Hematopoietic multipotent progenitor cell treated with erythropoietin and hydrocortisone succinate and interleukin-3 and kit ligand, for 8 days (in vitro differentiated cells): Measurements from ENCODE around the gene TSN.
A peak's percentile ranks its signal among the peaks of the same experiment; 100 is the strongest.

Experiments used
- DNase-seq: peaks from one replicate; pipeline ENCODE4 v3.0.0-alpha.2; 2015

TSN gene

DNA sequence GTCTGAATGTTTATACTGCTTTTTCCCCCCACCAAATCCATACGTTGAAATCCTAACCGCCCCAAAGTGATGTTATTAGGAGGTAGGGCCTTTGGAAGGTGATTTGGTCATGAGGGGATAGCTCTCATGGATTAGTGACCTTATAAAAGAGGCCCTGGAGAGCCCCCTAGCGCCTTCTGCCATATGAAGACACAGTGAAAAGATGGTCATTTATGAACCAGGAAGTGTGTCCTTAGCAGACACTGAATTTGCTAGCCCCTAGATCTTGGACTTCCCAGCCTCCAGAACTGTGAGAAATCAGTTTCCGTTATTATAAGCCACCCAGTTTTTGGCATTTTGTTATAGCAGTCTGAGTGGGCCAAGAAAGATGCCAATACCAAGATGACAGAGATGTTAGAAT lies 7.2 kb upstream of the TSN start:
- DNase-seq = peak; percentile 60

DNA sequence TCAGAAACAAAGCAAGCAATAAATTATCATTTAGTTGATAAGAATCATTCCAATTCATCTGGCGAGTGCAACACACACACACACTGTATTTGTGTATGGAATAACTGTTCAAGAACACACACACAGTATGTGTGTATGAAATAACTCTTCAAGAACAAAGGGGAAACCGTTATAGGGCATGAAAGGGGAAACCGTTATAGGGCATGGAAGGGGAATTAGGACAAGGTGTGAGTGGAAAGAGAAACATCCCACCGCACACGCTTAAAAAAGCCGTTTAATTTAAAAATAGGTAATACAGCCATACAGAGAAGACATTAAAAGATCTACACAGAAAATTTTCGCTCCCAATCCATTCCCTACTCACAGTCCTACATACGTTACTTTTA lies 607 bp upstream of the TSN start:
- DNase-seq = peak; percentile 36

DNA sequence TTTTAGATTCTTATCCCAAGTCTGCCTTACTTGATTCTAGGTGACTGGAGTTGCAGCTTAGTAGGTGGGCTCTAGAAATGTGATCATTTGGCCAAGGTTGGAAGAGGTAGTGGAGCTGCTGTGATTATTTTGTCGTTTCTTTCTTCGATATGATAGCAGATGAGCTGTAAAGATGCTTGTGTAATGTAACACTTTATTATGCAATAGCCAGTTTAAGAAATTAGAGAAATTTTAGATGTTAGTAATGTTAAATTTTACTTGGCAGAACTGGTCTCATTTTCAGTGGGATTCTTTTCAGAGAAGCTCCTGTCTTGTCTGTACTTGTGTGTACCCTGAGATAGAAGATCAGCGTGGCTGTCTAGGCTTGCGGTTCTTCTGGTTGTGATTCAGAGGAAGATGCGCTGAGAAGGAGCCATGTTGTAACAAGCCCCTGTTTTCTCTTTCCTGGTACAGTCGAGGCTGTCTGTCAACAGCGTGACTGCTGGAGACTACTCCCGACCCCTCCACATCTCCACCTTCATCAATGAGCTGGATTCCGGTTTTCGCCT lies 9.3 kb downstream of the TSN start:
- no peak for DNase-seq

DNA sequence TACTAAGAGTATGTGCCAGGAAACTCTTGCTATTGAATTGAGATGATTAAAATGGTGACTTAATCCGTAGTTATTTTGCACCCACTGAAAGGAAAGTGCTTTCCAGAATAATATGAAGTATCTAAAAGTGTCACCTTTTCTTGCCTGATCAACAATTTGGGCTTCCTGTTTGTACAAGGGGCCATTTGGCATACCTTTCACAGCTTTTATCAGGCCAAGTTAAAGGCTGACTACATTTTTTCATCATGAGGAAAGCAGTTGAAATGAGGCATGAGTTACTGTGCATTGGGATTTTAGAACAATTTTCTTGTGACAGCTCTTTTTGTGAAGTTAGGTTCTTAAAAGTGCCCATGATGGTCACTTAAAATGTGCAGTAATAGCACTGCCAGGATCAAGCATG lies 11.2 kb downstream of the TSN start:
- no peak for DNase-seq

DNA sequence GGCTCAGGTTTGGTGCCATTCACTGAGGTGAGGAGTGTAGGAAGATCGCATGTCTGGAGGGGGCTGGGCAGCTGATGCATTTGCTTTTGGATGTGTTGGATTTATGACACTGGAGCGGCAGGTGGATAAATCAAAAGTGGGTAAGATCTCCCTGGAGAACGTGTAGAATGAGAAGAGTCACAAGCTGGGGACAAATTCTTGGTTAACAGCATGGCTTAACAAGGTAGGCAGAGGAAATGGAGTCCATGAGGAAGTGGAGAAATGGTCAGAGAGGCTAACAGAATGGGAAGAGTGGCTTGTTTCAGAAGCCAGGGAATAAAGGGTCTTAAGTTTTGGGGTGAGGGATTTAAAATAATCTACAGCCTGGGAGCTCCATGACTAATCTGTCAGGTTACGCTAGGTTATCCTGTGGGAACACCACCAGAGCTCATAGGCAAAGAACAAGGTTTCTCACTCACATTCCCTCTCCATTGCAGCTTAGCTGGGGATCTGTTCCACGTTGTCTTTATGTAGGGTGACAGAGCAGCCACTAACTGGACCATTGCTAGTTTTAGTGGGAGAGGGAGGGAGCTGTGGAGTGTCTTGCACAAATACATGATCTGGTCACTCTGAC lies 12.8 kb downstream of the TSN start:
- no peak for DNase-seq

DNA sequence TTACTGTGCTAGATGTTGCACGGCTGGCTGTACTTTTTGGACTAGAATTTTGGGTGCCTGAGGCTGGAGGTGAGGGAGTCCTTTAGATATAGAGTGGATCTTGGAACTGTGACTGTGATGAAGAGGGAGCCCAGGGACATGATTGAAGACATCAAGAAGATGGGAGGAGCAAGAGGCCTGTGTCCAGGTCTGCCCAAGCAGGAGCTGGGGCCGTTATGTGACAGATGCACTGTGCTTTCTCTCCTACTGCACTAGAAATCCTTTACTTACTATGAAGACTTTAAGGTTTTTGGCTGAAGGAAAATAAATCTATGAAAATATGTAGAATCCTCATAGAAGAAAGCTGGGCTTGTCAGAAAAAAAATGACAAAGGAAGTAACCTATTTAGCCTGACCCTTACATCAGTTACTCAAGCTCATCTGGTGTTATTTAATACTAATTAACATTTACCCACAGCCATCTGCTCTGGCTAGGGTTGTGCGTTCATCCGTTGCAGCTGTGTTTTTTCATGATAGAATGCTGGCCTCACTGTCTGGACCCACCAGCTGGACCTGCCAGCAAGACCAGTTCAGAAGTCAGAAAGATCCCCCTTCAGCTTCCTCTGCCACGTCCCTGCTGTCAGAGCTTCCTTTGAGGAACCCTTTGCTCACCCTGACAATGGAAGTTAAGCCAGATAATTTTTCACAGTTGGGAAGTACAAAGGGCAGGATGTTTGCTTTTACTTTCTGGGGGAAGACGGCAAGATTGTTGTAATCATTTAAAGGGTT lies 16.7 kb downstream of the TSN start:
- no peak for DNase-seq

DNA sequence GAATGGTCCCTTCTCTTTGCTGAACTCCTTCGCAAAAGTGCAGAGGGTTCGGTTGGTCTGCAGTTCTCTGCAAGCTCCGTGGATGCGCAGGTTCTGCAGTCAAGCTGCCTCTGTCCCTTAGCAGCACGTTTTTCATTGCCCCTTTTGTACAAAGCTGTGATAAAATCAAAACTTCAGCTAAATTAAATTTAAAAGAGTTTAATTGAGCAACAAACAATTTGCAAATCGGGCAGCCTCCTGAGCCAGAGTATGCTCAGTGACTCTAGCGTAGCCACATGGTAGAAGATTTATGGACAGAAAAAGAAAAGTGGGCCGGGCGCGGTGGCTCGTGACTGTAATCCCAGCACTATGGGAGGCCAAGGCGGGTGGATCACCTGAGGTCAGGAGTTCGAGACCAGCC lies 18.8 kb downstream of the TSN start:
- no peak for DNase-seq

DNA sequence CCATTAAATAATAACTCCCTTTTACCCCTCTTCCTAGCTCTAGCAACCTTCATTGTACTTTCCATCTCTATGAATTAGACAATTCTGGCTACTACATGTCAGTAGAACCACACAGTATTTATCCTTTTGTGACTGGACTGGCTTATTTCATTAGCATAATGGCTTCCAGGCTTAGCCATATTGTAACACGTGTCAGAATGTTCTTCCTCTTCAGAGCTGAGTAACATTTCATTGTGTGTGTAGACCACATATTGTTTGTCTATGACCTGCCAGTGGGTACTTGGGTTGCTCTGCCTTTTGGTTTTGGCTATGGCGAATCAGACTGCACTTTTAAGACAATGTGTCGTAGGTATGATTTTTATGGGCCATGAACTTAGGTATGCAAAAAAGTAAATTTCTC lies 20.9 kb downstream of the TSN start:
- no peak for DNase-seq

DNA sequence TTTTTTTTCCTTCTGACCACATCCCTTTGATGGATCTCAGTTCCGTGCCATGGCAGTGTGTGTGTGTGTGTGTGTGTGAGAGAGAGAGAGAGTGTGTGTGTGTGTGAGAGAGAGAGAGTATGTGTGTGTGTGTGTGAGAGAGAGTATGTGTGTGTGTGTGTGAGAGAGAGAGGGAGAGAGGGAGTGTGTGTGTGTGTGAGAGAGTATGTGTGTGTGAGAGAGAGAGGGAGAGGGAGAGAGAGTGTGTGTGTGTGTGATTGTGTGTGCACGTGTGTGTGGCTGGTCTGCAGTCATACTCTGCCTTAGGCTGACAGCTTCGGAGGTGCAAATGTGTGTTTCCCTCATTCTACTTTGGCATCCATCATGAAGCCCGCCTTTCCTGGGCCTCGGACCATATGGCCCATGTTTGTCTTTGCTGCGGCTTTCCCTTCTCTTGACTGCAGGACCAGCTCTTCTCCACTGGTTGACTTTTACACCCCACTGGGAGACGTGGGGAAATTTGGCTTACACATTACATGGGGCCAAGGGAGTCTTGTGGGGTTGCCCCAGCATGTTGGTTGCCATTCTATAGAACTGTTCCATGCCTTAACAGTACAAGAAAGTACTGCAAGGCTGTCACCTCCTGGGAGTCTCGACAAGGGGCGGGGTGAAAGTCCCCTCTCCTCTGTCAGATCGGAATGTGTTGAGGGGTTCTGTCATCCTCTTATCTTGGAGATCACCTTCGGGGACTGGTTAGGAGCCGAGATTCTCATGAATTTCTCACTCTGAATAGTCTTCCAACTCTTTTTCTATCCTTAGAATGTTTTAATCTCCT lies 21.6 kb downstream of the TSN start:
- DNase-seq = no peak

DNA sequence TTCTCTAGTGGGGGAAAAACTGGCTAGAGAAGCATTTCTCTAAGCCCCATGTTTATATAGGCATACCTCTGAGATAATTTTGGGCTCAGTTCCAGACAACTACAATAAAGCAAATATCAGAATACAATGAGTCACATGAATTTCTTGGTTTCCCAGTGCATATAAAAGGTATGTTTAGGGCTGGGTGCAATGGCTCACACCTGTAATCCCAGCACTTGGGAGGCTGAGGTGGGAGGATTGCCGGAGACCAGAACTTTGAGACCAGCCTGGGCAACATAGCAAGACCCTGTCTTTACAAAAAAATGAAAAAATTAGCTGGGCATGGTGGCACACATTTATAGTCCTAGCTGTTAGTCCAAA lies 22.2 kb downstream of the TSN start:
- DNase-seq = no peak

DNA sequence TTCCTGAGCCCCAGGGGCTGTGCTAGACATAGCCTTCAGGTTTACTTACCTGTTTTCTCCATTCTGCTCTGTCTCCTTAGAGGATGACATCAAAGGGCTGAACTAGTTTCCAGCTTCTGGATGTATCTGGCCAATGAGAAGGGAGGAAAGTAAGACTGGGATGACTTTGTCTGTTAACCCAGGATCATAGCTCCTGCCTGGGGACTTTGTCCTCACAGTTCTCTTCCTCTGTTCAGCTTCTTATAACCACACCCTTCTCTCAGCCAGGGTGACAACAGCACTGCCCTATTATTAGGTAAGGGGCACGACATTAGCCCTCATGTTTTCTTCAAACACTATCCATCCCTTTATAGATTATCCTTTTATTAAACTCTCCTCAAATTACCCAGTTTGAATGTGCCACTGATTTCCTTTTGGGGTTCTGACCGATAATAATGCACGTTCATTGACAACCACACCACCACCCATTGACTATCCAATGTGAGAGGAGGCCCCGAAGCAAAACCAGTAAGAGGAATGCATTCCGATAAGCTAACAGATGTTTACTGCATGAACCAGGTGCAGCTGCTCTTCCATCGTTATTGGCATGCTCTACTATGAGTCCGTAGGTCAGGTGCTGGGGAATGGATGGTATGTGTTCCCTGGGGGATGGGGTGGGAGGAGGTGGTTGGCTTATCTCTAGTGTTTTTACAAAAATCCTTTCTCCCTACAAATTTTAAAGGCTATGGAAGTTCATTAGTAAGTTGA lies 23.5 kb downstream of the TSN start:
- DNase-seq = no peak

DNA sequence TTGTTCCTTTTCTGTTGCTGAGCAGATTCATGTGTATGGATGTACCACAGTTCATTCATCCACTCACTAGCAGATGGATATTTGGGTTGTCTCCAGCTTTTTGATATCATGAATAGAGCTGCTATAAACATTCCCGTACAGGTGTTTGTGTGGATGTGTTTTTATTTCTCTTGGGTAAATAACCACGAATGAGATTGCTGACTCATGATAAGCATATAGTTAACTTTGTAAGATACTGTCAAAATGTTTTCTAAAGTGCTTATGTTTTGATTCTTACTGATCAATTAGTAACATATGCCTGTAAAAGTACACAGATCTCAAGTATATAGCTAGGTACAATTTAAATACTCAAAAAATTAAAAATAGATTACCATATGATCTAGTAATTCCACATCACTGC lies 27.7 kb downstream of the TSN start:
- DNase-seq = no peak

DNA sequence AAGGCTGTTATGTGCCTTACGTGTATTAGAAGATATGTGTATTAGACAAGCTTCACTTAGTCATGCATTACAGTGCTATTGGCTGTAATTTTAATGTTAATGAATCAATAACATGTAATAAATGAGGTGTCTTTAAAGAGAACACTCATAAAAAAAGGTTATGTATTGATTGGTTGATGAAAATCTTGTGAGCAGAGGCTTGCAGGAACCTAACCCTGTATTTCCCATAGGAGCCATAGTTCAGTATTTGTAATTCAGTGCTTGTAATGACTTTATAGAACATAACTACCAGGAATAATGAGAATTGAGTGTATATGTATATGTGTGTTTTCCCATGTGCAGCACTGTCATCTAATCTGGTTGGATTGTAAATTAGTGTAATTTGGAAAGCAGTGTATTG lies 33.2 kb downstream of the TSN start:
- no peak for DNase-seq

DNA sequence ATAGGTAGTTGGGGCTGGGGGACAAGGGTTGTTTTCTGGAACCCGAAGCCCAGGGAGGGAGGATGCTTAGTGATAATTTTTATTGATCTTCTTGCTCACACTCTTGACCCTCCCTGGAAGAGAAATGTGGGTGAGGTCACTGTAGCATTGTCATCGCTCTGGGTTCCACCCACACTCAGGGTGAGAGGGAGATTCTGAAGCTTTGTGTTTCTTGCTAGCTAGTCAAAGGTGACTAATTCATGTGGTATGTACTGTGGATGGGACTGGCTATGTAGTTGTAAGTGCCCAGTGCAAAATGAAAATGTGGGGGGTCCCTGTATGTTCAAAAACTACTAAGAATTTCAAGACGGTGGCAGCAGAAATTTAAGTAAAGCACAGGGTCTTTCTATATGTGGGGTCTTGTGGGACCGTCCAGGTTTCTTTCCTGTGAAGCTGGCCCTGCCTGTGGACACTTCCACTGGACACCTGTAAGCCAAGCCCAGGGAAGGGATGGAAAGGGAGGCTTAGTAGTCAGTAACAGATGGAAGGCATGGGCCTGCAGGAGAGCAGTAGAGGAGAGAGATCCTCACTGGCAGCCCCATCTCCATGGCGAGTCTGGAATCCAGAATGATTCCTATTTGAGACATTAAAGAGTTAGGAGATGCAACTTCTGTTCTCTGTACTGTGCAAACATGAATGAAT lies 35.0 kb downstream of the TSN start:
- no peak for DNase-seq

DNA sequence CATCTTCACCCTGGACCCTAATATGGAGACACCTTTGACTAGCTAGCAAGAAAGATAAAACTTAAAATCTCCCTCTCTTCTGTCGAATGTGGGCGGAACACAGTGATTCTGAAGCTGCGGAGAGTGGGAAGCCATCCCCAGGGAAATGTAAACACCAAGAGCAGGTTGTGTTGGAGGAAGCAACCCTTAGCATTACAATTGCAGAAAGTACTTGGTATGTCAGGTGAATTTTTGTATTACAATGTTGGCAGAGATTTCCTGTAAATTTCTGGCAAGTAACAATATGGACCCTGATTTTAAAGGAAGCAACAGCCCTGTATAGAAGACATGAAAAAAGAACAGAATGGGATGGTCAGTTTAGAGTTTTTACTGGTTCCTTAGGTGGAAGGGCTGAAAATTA lies 35.8 kb downstream of the TSN start:
- no peak for DNase-seq

DNA sequence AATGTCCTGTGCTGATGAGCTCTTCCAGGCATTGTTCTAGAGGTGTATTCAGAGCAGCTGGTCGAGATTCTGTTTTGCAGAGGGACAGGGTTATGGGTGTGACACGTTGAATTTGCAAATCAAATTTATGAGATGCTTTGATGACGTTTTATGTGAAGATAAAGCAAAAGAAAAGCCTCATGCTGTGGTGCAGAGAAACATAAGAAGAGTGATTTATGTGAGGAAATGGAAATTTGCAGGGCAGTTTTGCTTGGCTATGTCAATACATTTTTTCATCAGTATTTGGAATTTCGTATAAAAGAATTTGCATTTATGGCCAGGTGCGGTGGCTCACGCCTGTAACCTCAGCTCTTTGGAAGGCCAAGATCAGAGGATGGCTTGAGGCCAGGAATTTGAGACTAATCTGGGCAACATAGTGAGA lies 36.4 kb downstream of the TSN start:
- DNase-seq = no peak

DNA sequence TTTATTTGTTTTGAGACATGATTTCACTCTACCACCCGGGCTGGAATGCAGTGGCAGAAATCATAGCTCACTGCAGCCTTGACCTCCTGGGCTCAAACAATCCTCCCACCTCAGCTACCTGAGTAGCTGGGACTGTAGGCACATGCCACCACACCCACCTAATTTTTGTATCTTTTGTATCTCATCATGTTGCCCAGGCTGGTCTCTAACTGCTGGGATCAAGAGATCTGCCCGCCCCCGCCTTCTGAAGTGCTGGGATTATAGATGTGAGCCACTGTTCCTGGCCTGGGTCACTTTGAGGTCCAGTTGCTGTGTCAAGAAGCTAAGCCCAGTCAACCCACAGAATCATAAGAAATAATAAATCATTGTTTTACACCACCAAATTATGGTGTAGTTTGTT lies 38.4 kb downstream of the TSN start:
- DNase-seq = no peak

DNA sequence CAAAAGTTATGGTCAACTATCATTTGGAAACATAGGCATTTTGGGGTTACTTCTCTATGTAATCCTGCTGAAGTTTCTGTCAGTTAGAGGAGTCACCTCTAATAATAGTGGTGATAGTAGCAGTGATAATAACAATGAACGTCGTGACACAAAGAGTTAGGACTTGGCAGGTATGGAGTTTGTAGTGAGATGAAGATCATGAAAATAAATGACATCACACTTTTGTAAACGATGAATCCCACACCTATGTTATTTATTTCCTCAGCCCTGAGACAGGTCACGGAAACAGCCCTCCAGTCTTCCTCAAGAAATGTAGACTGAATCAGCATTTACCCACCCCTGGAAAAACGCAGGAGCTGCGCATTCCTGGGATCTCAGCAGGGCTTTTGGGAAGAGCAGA lies 38.8 kb downstream of the TSN start:
- no peak for DNase-seq

DNA sequence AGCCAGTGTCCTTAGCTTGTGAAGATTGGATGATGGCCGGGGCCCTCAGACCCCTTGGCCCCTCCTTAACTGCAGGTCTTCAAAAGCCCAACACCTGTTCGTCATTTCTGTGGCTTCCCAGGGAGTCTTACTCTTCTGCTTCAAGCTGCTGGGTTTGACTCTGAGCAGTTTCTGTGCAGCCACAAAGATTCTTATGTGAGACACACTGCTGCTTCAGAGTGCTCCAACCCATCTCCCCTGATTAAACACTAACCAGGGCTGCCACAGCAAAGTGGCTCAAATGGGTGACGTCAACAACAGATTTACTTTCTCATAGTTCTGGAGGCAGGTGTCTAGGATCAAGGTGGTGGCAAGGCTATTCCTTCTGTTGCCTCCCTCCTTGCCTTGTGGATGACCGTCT lies 40.8 kb downstream of the TSN start:
- DNase-seq = no peak

DNA sequence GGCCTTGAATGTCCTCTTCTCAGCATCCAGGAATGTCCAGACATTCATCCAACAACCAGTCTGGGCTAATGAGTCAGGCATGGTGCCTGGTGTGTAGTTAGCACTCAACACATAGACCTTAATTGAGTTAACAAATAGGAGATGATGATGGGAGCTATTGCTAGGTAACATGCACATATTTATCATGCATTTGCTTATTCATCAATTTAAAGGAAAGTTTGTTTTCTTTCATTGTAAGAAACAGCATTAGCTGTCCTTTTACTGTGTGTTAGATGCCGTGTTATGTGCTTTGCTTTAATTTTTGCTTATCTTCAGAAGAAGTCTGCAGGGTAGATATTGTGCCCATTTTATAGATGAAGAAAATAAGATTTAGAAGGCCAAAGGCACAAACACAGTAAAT lies 43.2 kb downstream of the TSN start:
- DNase-seq = no peak

DNA sequence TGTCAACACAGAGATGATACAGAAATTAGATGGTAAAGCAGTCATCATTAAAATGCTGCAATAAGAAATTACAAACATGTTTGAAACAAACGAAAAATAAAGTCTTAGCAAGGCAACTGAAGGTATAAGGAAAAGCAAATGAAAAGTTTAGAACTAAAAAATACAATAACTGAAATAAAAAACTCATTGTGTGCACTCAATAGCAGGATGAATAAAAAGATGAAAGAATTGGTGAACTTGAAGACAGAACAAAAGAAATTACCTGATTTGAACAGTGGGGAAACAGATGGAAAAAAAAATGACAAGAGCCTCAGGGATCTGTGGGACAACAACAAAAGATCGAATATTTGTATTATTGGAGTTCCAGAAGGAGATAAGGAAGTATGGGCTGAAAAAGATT lies 46.5 kb downstream of the TSN start:
- DNase-seq = no peak

DNA sequence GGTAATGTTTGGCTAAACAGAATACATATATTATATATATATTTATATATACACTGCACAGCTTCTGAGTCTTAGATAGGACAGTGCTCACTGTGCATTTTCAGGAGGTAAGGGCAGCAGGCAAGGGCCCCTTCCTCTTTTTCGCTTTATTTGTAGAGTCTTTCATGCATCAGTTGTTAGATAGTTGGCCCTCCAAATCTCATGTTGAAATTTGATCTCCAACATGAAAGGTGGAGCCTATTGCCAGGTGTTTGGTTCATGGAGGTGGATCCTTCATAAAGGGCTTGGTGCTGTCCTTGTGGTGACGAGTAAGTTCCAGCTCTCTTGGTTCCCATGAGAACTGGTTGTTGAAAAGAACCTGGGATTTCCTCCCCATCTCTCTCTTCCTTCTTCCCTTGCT lies 48.1 kb downstream of the TSN start:
- no peak for DNase-seq

DNA sequence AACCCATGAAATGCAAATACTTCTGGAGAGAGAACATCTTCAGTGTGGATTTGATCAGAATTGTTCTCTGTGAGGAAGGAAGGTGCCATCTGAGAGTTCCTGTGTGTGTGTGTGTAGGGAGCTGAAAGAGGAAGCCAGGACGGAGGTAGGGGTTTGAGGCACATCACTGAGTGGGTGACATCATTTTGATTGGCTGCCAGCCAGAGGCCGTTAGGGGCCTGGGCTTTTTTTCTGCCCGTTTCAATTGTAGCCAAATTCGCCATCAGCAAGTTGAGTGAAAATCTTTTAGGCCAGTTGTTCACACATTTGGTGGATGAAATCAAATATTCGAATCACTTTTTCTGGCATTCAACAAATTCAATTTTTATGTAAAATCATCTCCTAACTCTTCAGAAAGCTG lies 48.9 kb downstream of the TSN start:
- peak; percentile 54 for DNase-seq
